Measurements from ENCODE around the gene DPY30.

- TF ChIP-seq POLR2A (IDR thresholded peaks at IDR 0.05) (no peak), CTCF (IDR thresholded peaks at IDR 0.05) (no peak)
Measured at GRCh38 chr2:31996571-31997150, 42.9 kb downstream of the DPY30 start.
